ENCODE data around the gene PIWIL4. TPM values are rescaled to one million over a fixed set of nuclear protein-coding genes. Genes with fewer than 3 reads are reported as not detected.

PIWIL4 gene
- total and polyA plus RNA-seq, 10 donors = 3.5 to 10.3 (median 5.0) TPM

DNA sequence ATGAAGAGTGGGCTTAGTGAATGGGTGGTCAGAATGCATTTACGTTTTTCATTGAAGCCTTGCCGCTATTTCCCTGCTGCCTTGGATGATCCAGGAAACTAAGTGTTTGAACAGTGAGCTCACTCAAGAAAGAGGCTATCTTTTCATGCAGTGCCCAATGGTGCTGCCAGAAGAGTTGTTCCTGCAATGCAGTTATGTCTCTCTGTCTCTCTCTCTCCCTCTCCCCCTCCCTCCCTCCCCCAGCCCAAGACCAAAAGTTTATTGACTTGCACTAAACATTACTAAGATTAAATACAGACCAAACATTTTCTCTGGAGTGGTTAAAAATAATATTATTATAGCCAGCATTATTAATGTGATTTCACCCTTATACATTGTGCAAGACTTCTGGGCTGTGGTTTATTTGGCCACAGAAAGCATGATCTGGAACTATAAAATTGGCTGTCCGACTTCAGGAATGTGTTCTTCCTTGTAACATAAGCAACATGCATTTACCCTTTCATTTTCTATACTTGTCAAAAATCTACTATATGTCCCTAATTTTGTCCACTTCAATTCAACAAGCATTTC, 30.1 kb upstream of the PIWIL4 start:
- WGBS, 5 donors = 69 to 77% (median 74%) methylated on average over 3 of the region's 3 CpGs
- no peak overlapping the region for H3K4me3 ChIP-seq

GRCh38 chr11:94539420-94539819, 27.7 kb upstream of the PIWIL4 start:
- H3K4me1 ChIP-seq = peaks cover 0 to 18% (median 12%) of the 10 kb centered on the region in 6 donors
- TF ChIP-seq POLR2A (IDR thresholded peaks at IDR 0.05) (no peak), CTCF (IDR thresholded peaks at IDR 0.05 in 8 of 11, conservative IDR thresholded peaks at IDR 0.05 in 3 of 11) (no peak), POLR2AphosphoS5 (IDR thresholded peaks at IDR 0.05) (no peak)
- no peak overlapping the region for H3K4me3 ChIP-seq
- intact Hi-C loops (cut with DNase I; ENCODE audit: low total_unique reads) = no loop called here
- no peaks in the 10 kb centered on the region for H3K27me3 ChIP-seq (replicated peaks in 1 of 7)
- H3K9me3 ChIP-seq = no peaks in the 10 kb centered on the region
- H3K27ac ChIP-seq = no peak overlapping the region
- WGBS, 5 donors = 16 to 52% (median 45%) methylated on average over 1 of the region's 1 CpG
- no peak for DNase-seq
- no peaks in the 10 kb centered on the region for H3K36me3 ChIP-seq

More for the DNA sequence above, 30.1 kb upstream of the PIWIL4 start:
- Histone ChIP-seq H3K27ac (no peak overlapping the region), H3K36me3 (no peaks in the 10 kb centered on the region), H3K9me3 (no peaks in the 10 kb centered on the region), H3K4me1 (peaks cover 0 to 15% (median 10%) of the 10 kb centered on the region in 6 donors), H3K27me3 (replicated peaks in 1 of 7) (no peaks in the 10 kb centered on the region)
- DNase-seq = no peak
- intact Hi-C loops (cut with DNase I; ENCODE audit: low total_unique reads) = no loop called here
- TF ChIP-seq POLR2AphosphoS5 (IDR thresholded peaks at IDR 0.05) (no peak), CTCF (IDR thresholded peaks at IDR 0.05 in 8 of 11, conservative IDR thresholded peaks at IDR 0.05 in 3 of 11) (no peak), POLR2A (IDR thresholded peaks at IDR 0.05) (no peak)

DNA sequence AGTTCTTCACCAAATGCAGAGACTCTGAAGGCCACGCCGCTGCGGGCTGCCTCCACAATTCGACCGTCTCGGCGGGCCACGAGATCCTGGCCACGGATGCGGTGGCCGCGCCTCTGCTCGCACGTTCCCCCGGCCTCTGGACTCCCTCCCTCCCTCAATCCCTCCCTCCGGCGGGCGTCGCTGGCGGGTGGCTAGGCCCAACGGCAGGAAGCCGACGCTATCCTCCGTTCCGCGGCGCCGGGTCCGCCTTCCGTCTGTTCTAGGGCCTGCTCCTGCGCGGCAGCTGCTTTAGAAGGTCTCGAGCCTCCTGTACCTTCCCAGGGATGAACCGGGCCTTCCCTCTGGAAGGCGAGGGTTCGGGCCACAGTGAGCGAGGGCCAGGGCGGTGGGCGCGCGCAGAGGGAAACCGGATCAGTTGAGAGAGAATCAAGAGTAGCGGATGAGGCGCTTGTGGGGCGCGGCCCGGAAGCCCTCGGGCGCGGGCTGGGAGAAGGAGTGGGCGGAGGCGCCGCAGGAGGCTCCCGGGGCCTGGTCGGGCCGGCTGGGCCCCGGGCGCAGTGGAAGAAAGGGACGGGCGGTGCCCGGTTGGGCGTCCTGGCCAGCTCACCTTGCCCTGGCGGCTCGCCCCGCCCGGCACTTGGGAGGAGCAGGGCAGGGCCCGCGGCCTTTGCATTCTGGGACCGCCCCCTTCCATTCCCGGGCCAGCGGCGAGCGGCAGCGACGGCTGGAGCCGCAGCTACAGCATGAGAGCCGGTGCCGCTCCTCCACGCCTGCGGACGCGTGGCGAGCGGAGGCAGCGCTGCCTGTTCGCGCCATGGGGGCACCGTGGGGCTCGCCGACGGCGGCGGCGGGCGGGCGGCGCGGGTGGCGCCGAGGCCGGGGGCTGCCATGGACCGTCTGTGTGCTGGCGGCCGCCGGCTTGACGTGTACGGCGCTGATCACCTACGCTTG, 23.2 kb upstream of the PIWIL4 start, which contains the start of gene FUT4:
FUT4 (plus strand) TSS at position 227 of the 951 bp plus-strand sequence; CDS start at position 440, 213 bp downstream.
- TF ChIP-seq POLR2A (IDR thresholded peaks at IDR 0.05) (peak in 2 of 3 donors; percentile 3 to 22), CTCF (IDR thresholded peaks at IDR 0.05 in 8 of 11, conservative IDR thresholded peaks at IDR 0.05 in 3 of 11) (no peak), POLR2AphosphoS5 (IDR thresholded peaks at IDR 0.05) (peak; percentile 85 to 93 (median 91))
- Histone ChIP-seq H3K4me1 (peaks cover 21 to 60% (median 52%) of the 10 kb centered on the region in 6 donors), H3K27ac (peak within 1 kb of the TSS; percentile 87 to 99 (median 94)), H3K4me3 (peak within 1 kb of the TSS; percentile 57 to 93 (median 72)), H3K36me3 (no peaks in the 10 kb centered on the region), H3K9me3 (no peaks in the 10 kb centered on the region), H3K27me3 (replicated peaks in 1 of 7) (no peaks in the 10 kb centered on the region)
- peak; percentile 96 for DNase-seq
- WGBS, 5 donors = 0 to 1% (median 1%) methylated on average over 40 to 109 of the region's 109 CpGs
- intact Hi-C loops (cut with DNase I; ENCODE audit: low total_unique reads) = no loop called here

Measured in spleen (tissue), 11 donors.